GM18526 (cell line): Measurements from ENCODE around the gene CAPZB.

Source experiments
- POLR2A ChIP-seq: IDR thresholded peaks from 3 replicates; pipeline ENCODE4 v1.6.1; 2011; ENCODE audit not compliant: insufficient read length; ENCODE audit errors: extremely low read depth

The CAPZB gene

DNA sequence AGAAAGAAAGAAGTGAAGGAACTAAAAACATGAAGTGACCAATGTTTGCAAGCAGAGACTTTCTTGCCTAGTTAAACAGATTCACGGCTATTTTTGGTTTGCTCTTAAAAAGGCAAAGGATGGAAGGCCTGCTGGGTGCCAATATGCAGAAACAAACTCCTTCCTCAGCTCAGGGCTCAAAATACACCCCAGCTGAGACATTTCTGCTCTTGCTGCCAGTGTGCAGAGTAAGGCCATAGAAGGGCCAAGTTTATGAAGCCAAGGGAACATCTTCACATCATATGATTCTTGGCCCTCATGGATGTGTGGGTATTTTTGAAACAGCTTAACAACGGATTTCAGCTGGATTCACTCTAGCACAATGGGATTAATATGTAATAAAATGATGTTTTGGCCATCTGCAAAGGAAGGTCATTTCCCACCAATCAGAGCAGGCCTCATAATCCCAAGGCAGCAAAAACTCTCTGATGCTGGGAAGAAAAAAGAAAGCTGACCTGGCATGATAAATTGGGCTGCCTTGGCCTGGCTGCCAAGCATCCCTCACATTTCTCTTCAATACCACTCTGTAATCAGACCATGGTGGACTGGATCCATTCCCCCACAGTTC lies 70.7 kb downstream of the CAPZB start:
- TF ChIP-seq POLR2A = no peak

DNA sequence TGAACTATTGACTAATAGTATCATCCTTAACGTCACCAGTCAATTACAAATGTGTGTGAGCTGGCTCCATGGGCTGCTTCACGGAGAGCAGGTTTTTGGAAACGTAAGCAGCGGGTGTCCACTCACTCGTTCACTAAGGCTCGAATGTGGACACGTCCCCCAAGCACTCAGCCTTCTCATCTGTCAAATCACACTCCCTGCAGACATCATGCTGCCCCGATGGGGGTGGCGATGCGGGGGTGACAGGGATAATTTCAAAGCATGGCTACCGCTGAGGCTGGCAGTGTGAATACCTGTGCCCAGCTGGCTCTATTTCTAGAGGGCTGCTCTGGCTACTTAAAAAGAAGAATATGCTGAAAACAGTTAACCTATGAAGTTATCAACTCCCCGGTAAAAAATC lies 71.3 kb downstream of the CAPZB start:
- no peak for TF ChIP-seq POLR2A

DNA sequence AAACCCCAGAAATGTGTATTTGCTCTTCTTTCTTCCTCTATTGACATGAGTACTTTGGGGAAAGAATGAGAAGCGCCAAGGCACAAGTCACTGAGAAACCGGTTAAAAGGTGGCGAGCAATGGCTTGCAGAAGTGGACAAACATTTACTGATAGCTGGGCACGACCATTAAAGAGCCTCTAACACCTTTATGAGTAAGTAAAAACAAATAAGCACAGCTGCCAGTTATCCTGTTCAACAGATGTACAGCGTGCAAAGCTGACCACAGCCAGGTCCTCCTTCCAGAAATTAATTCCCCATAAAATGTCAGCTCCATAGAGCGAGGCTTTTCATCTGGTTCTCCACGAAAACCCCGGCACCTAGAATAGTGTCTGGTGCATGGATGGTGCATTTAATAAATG lies 72.7 kb downstream of the CAPZB start:
- TF ChIP-seq POLR2A = no peak

DNA sequence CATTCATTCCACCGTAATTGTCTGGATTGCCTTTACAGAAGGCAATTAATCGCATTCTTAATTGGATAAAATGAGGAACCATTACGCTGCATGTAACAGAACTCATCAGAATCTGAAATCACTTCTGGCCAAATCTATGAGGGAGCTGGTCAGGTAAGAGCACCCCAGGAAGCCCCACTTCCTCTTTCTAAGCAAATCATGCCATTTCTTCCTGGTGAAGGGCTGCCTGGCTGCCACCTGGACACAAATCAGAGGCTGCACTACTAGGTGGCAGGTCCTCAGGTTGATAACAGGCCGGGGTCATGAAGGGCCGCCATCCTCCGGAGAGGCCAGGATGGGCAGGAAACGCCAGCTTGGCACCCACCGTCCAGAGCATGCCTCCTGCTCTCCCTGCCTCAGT lies 73.7 kb downstream of the CAPZB start:
- TF ChIP-seq POLR2A = no peak

DNA sequence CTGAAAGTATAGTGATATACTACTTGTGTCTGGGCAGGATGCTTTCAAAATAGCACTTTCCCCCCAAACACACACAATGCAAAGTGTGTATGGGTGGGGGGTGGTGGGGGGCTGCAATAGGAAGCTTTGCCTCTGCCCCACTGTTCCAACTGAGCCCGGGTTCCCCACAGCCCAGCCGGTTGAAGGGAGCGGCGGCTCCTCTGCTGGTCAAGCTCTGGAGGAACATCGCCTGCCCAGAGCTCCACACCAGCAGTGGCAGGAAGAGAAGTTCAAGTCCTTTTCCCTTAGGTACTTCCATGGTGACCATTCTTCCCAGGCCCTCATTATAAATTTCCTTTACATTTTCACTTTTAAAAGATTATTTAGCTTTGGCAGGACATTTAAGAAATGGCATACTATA lies 74.9 kb downstream of the CAPZB start:
- no peak for TF ChIP-seq POLR2A

DNA sequence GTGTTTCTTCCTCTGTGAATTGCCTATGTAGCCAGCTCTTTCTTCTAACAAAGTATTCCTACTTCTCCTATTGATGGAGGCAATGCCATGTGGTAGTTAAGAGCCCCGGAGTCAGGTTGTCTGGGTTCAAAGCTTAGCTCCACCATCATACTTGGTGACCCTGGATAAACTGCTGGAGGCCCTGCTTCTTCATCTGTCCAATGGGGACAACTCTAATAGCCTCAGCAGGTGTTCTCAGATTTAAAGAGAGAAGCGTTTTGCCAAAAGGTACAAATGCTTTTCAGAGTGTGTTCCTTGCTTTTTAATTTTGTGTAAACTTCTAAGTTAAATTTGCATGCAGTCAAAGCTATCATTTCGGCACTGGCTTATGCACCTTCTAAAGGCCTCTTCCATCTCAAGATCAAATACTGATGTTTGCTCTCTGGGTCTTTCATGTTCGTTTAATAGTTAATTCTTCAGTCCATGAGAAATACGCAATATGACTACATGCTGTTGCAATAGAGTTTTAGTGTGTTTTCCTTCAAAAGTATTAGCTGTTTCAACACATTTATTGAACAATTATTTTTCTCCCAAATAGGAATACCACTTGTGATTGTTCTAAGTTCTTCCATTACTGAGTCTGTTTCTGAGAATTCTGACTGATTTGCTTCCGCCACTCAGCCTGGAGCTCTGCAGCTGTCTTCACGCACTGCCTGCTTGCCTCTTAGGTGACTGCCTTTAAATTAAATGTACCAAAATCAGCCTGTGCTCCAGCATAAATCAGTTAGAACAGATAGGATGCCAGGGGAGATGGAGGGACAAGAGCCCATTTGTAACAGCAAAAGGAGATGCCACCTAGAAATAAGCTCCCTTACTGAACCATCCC lies 75.6 kb downstream of the CAPZB start:
- no peak for TF ChIP-seq POLR2A

DNA sequence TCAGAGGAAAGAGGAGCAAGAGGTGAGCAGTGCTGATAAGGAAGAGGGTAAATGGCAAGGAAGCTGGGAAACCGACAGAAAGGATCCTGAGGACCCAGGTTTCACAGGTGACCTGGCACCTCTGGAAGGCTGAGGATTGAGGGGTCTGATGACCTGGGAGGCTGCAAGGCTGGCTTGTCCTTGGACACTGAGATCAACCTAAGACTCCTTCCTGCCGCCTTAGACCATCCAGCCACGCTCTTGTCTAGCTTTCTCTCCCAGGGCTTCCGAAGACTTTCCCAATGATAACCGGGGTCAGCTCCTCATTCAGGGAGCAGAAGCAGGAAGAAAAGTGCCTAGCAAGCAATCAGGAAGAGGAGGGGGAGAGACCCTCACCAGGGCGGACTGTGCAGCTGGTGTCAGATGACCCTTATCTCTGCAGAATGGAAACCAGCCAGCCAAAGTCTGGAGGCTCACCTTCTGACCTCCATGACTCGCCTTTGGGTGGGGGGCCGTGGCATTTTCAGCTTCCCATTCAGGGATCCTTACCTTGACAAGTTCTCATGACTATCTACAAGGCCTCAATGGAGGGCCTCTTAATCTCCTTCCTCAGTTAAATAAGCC lies 77.7 kb downstream of the CAPZB start:
- no peak for TF ChIP-seq POLR2A

DNA sequence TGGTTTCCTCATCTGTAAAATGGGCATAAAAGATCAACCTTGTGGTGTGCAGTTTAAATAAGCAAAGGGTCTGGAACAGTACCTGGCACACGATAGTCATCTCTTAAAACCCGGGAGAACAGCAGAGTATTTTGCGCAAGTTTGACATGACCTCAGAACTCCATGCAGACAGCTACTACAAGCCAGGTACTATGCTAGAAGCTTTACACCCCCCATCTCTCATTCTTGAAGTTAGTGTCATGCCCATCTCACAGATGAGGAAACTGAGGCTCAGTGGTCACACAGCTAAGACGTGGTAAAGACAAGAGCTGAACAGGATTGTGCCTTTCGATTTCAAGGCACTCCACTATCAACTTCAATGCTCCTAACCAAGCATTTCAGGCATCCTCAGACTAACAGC lies 78.7 kb downstream of the CAPZB start:
- TF ChIP-seq POLR2A = no peak

DNA sequence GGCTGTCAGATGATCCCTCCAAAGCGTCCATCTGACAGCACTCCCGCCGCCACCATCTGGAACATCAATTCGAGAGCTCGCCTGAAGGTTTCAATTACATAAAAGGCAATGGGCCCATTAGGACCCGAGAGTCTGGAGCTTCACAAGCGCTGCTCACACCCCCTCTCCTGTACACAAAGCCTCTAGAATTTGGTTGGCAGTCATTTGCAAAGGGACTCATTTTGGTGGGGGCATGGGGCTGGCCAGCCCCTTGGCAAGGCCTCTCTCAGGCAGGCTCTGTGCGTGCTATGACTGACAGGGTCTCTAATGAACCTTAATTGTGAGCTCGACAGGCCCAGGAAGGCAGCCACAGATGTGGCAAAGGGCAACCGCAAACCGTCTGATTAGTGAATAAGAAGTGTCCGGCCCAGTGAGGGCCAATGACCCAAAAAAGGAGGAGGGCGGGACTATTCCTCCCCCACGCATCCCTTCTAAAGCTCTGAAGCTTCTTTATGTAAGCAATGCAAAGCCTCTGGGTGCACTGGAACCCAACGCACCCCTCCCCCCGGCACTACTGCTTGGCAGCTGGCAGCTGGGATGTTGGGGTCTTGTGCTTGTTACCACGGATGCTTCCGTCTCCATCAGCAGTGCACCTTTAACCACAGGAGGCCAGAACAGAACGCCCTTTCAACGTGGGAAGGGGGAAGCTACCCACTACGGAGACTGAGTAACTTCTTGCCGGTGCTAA lies 79.4 kb downstream of the CAPZB start:
- no peak for TF ChIP-seq POLR2A

DNA sequence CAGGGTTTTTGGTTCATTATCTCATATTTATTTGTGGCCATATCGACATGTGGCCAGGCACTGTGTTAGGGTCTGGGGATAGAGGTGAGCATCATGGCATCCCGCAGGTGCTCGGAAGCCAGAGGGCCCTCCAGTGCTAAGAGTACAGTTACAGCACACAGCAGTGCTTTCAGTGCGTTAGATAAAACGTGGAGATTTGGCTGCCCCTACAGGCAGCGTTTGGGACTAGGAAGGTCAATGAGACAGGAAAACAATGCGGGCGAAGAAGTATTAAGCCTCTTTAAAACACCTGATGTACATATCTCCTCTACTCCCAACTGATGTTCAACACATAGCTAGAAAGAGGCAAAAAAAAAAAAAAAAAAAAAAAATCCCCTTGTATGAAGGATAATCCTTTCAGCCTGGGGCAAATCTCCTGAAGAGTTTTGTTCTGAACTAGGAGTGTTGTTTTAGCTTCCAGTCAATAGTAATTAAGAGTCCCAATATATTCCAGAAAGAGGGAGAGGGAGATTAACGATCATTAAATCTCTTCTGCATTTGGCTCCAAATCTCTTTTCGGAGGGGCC lies 80.1 kb downstream of the CAPZB start:
- TF ChIP-seq POLR2A = no peak

DNA sequence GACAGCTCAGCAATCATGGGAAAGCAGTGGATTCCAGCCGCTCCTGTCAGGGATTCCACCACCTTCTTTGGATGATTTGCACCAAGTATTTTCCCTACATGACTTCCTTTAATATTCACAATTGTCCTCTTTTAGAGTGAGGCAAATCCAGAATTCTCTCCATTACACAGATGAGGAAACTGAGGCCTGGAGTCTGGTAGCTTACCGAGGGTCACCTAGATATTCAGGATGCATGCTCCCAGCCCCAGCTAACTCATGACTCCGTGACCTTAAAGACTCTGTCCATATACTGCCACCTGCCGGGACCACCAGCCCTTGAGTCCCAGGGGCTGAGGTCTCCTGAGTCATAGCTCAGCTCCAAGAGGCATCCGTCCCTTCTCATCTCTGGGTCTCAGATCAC lies 80.6 kb downstream of the CAPZB start:
- TF ChIP-seq POLR2A = no peak

DNA sequence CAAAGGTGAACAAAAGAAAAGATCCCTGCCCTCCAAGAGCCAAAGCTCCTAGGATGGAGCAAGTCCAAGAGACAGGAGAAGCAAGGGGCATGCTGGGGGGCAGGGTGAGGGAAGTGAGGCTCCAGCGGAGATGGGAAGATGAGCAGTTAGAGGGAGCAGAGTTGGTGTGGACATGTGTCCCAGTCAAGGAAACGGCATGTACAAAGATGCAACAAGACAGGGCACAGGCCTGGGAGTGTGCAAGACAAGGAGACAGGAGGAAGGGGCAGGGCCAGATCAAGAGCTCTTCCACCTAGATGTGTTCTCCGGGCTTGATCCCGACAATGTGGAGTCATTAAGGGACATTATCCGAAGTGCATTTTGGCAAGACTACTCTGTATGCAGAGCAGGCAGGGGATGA lies 82.1 kb downstream of the CAPZB start:
- TF ChIP-seq POLR2A = no peak

DNA sequence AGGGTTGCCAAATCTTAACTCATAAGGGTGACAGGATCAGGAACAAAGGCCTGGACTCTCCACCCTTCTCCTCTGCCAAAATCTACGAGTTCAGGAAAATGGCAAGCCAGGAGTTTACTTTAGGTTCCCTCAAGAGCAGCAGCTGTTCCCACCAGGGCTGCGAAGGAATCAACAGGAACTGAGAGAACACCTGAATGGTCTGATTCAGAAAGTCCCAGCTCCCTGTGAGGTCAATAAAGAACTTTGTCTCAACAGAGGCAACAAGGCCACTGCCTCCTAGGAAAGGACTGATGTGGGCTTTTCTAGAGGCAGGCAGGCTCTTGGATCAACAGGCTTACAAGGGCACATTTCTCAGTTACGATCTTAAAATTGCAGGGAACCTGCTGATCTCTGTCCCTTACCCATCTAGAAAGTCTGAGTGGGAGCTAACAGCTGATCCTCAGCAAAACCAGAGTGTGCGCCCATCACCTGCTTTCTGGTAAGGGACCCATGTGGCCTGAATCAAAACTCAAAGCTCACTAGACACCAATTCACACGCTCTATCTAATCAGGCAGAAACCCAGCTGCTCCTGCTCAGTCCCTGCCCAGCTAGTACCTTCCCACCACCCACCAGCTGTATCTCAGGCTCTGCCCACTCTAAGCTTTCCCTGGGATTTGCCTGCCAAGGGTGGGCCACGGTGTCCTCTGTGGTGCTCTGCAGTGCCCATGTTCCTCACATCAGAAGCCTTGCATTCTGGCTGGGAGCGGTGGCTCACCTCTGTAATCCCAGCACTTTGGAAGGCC lies 83.1 kb downstream of the CAPZB start:
- TF ChIP-seq POLR2A = no peak

DNA sequence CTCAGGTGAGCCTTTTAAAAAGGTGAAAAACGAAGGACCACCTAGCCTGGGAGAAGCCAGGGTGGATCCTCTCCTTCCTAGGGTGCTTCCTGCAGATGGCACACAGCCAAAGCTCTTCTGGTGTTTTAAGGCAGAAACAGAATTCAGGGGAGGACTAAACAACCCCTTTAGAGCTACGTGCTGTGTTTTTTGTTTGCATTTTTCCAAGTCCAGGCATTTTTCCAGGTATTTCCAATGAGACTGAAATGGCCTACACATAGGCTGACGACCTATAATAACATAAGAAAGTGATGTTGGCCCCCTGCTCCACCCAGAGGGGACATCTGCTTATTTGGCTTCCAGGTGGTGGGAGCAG lies 83.8 kb downstream of the CAPZB start:
- TF ChIP-seq POLR2A = no peak

DNA sequence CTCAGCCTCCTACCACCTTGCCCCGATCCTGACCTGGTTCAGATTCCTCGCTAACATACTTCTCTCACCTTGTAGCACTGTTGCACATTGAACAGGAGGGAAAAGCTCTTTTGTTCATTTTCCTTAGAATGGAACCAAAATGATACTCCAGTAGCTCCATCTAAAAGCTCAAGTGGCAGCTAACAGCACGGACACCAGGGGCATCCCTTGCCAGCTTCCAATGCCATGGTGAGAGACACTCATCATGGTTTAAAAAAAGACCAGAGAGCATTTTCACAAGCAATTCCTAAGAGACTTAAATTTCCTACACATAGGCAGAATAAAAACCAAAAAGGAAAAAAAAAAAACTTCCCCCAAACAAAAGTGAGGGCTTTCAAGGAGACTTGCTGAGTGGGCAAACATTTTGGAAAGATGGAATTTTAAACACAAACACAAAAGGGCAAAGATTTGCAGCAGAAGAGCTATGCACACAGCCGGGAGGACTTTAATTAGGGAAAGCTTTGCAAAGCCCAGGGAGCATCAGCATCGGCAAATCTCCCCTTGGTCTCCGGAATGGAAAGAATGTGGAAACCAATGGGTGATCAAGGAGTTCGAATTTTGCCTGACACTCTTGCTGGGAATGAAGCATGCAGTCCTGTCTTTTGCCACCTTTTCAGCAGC lies 84.3 kb downstream of the CAPZB start:
- no peak for TF ChIP-seq POLR2A

DNA sequence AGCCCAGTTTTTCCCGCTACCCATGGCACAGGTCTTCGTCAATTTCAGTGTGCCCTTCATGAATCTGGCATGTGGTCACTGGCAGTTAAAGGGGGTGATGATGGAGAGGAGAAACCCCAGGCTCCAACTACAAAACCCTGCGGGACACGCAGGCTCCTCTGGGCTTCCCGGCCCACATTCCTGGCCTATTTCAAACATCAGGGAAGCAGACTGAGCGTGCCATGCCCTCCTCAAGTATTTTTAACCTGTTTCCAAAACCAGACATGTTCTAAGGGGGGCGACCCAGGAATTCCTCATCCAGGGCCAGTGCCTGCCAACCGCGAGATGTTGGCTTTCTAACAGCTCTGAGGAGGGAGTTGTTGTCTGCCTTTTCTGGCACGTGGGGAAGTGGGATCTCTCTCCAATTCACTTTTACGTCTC lies 85.1 kb downstream of the CAPZB start:
- TF ChIP-seq POLR2A = no peak
